SU-DHL-6 (cell line): ENCODE data around the gene ZDHHC23.

Experiments
- H2AFZ ChIP-seq: fragments of 200-600 bp; sonication (generic); 2 replicates; pipeline ENCODE4 v1.6.1; 2014; ENCODE audit warnings: low read depth, mild to moderate bottlenecking, moderate library complexity, mixed read lengths, antibody characterized with exemption, low read length; ENCODE audit not compliant: severe bottlenecking
- H3F3A ChIP-seq: fragments of 200-600 bp; shearing (Covaris generic); 2 replicates; pipeline ENCODE4 v1.6.0; 2016; ENCODE audit warnings: antibody characterized with exemption, mild to moderate bottlenecking; ENCODE audit not compliant: insufficient read depth
- H3K27ac ChIP-seq: fragments of 200-600 bp; sonication (generic); 2 replicates; pipeline ENCODE4 v1.5.1; 2016; ENCODE audit warnings: low read depth, mild to moderate bottlenecking, low read length, moderate library complexity, mixed read lengths
- H3K27me3 ChIP-seq: fragments of 200-600 bp; sonication (generic), shearing (Covaris generic); 2 replicates; pipeline ENCODE4 v1.6.0; 2014; ENCODE audit warnings: mild to moderate bottlenecking, low read length
- H3K36me3 ChIP-seq: fragments of 200-600 bp; sonication (generic); 2 replicates; pipeline ENCODE4 v1.6.1; 2014; ENCODE audit warnings: mild to moderate bottlenecking, low read length, mixed read lengths
- H3K4me2 ChIP-seq: fragments of 300-600, 200-600 bp; shearing (Covaris generic), sonication (generic); 2 replicates; pipeline ENCODE4 v1.6.0; 2014; ENCODE audit warnings: low read length, low read depth, mild to moderate bottlenecking; ENCODE audit not compliant: poor library complexity, severe bottlenecking
- H3K4me3 ChIP-seq: fragments of 200-600 bp; sonication (generic); 2 replicates; pipeline ENCODE4 v1.5.1; 2014; ENCODE audit warnings: antibody characterized with exemption, low read length, mild to moderate bottlenecking, mixed read lengths; ENCODE audit not compliant: insufficient read depth, poor library complexity, severe bottlenecking
- H3K79me2 ChIP-seq: fragments of 200-600 bp; sonication (generic); 2 replicates; pipeline ENCODE4 v1.6.1; 2014; ENCODE audit warnings: mild to moderate bottlenecking, low read length, moderate library complexity; ENCODE audit not compliant: insufficient read depth
- H3K9ac ChIP-seq: fragments of 200-600 bp; sonication (generic); 2 replicates; pipeline ENCODE4 v1.7.0; 2014; ENCODE audit warnings: mild to moderate bottlenecking, low read length
- H3K9me2 ChIP-seq: fragments of 200-600 bp; sonication (generic); replicated peaks from 2 replicates; pipeline ENCODE4 v1.6.1; 2014; ENCODE audit warnings: low read length; ENCODE audit not compliant: insufficient read depth
- H3K9me3 ChIP-seq: fragments of 200-600 bp; sonication (generic); 2 replicates; pipeline ENCODE4 v1.6.1; 2014; ENCODE audit warnings: low read length, mixed read lengths; ENCODE audit not compliant: insufficient read depth
- H4K20me1 ChIP-seq: fragments of 200-600 bp; sonication (generic); 2 replicates; pipeline ENCODE4 v1.6.1; 2014; ENCODE audit warnings: low read depth, mild to moderate bottlenecking, antibody characterized with exemption, low read length, moderate library complexity, mixed read lengths
- CTCF ChIP-seq: fragments of 200-600 bp; sonication (generic); IDR thresholded peaks from one replicate; pipeline ENCODE4 v1.5.1; 2017; ENCODE audit warnings: antibody characterized with exemption, mild to moderate bottlenecking, low read length, moderate library complexity; ENCODE audit not compliant: insufficient read depth, poor library complexity, severe bottlenecking
- EZH2phosphoT487 ChIP-seq: fragments of 200-600 bp; sonication (generic), shearing (Covaris generic); conservative IDR thresholded peaks from 2 replicates; pipeline ENCODE4 v1.6.1; 2018; ENCODE audit warnings: mild to moderate bottlenecking, antibody characterized with exemption, low read length, moderate library complexity, mixed read lengths

The ZDHHC23 gene

GRCh38 chr3:113947372-113948014, at the start of gene ZDHHC23:
Gene ZDHHC23, plus strand, starts transcription at chr3:113948013. Its CDS starts 790 bp downstream, at chr3:113948803.
- no peak for TF ChIP-seq EZH2phosphoT487
- Histone ChIP-seq H3F3A (peaks cover 23% of the 10 kb centered on the region), H3K27me3 (no peaks in the 10 kb centered on the region), H3K27ac (peak within 1 kb of the TSS; percentile 32), H3K9ac (peak within 1 kb of the TSS; percentile 66), H3K4me2 (peak within 1 kb of the TSS; percentile 81), H3K9me2 (no peaks in the 10 kb centered on the region), H3K79me2 (no peaks in the 10 kb centered on the region; the same call in 1 of the 2 replicates), H3K9me3 (no peaks in the 10 kb centered on the region), H3K4me3 (peak within 1 kb of the TSS; percentile 68), H4K20me1 (no peaks in the 10 kb centered on the region), H2AFZ (peak within 1 kb of the TSS; percentile 89), H3K36me3 (no peaks in the 10 kb centered on the region)

- H4K20me1 ChIP-seq, result no peaks in the 10 kb centered on the region
- no peaks in the 10 kb centered on the region for H3K27me3 ChIP-seq
- no peak overlapping the region for H3K27ac ChIP-seq
- TF ChIP-seq EZH2phosphoT487 (no peak), CTCF (no peak)
- H3K4me3 ChIP-seq, result no peak overlapping the region
- no peaks in the 10 kb centered on the region for H3K9me3 ChIP-seq
- no peaks in the 10 kb centered on the region for H3F3A ChIP-seq
- H3K4me2 ChIP-seq, result no peak overlapping the region
- H3K9ac ChIP-seq, result no peak overlapping the region
- H3K79me2 ChIP-seq, result no peaks in the 10 kb centered on the region
- H2AFZ ChIP-seq, result no peak overlapping the region
- H3K36me3 ChIP-seq, result no peaks in the 10 kb centered on the region
- H3K9me2 ChIP-seq, result no peaks in the 10 kb centered on the region
These were observed 48.9 kb upstream of the ZDHHC23 start for GRCh38 chr3:113898892-113899291.

GRCh38 chr3:113906568-113907140, 41.2 kb upstream of the ZDHHC23 start:
- H3K27ac ChIP-seq, result no peak overlapping the region
- H3F3A ChIP-seq, result no peaks in the 10 kb centered on the region
- H3K9me2 ChIP-seq, result no peaks in the 10 kb centered on the region
- no peaks in the 10 kb centered on the region for H3K79me2 ChIP-seq
- no peak overlapping the region for H3K4me2 ChIP-seq
- H3K27me3 ChIP-seq, result no peaks in the 10 kb centered on the region
- no peak overlapping the region for H3K4me3 ChIP-seq
- H3K9me3 ChIP-seq, result no peaks in the 10 kb centered on the region
- no peak overlapping the region for H2AFZ ChIP-seq
- no peaks in the 10 kb centered on the region for H4K20me1 ChIP-seq
- H3K36me3 ChIP-seq, result no peaks in the 10 kb centered on the region
- H3K9ac ChIP-seq, result no peak overlapping the region
- TF ChIP-seq CTCF, result no peak
- no peak for TF ChIP-seq EZH2phosphoT487

GRCh38 chr3:113908133-113908532, 39.7 kb upstream of the ZDHHC23 start:
- Histone ChIP-seq H3K9ac (no peak overlapping the region), H3K9me2 (no peaks in the 10 kb centered on the region), H3K27me3 (no peaks in the 10 kb centered on the region), H3K27ac (no peak overlapping the region), H2AFZ (no peak overlapping the region), H3K79me2 (no peaks in the 10 kb centered on the region), H3K4me3 (no peak overlapping the region), H4K20me1 (no peaks in the 10 kb centered on the region), H3K36me3 (no peaks in the 10 kb centered on the region), H3F3A (no peaks in the 10 kb centered on the region), H3K9me3 (no peaks in the 10 kb centered on the region), H3K4me2 (no peak overlapping the region)
- TF ChIP-seq EZH2phosphoT487 (no peak), CTCF (no peak)
